DOHH2 (cell line): ENCODE data around the gene NLK.

Experiments
- EZH2phosphoT487 ChIP-seq: fragments of 200-600 bp; sonication (generic); IDR thresholded peaks from 2 replicates; pipeline ENCODE4 v1.6.1; 2017; ENCODE audit warnings: borderline replicate concordance, mild to moderate bottlenecking, antibody characterized with exemption, low read length, moderate library complexity, mixed read lengths
- TF ChIP-seq, protein P1 (sequence below): fragments of 200-600 bp; sonication (generic); IDR thresholded peaks from one replicate; pipeline ENCODE4 v1.5.1; 2014; ENCODE audit warnings: antibody characterized with exemption, mild to moderate bottlenecking, low read depth, low read length; ENCODE audit not compliant: poor library complexity, severe bottlenecking

- TF ChIP-seq, protein P1, sequence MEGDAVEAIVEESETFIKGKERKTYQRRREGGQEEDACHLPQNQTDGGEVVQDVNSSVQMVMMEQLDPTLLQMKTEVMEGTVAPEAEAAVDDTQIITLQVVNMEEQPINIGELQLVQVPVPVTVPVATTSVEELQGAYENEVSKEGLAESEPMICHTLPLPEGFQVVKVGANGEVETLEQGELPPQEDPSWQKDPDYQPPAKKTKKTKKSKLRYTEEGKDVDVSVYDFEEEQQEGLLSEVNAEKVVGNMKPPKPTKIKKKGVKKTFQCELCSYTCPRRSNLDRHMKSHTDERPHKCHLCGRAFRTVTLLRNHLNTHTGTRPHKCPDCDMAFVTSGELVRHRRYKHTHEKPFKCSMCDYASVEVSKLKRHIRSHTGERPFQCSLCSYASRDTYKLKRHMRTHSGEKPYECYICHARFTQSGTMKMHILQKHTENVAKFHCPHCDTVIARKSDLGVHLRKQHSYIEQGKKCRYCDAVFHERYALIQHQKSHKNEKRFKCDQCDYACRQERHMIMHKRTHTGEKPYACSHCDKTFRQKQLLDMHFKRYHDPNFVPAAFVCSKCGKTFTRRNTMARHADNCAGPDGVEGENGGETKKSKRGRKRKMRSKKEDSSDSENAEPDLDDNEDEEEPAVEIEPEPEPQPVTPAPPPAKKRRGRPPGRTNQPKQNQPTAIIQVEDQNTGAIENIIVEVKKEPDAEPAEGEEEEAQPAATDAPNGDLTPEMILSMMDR, result no peak
- TF ChIP-seq EZH2phosphoT487, result no peak
Observed at GRCh38 chr17:28180449-28180848, 138.0 kb downstream of the NLK start.
